PC-3 (cell line): ENCODE results near the gene MAGEA9.
"Not testable (repeated sequence)": the region's sequence is repeated elsewhere in the genome, so short reads cannot be mapped to it uniquely, and the experiment has no call there.

ENCODE experiments used
- CTCF ChIP-seq: fragments of 300-600 bp; sonication (generic); conservative IDR thresholded peaks from 2 replicates; pipeline ENCODE4 v1.5.1; 2017; ENCODE audit warnings: antibody characterized with exemption, low read depth, mild to moderate bottlenecking, low read length
- EZH2phosphoT487 ChIP-seq: fragments of 300-600 bp; sonication (generic); IDR thresholded peaks from 2 replicates; pipeline ENCODE4 v1.6.1; 2018; ENCODE audit warnings: mild to moderate bottlenecking, antibody characterized with exemption, low read length, borderline replicate concordance

DNA sequence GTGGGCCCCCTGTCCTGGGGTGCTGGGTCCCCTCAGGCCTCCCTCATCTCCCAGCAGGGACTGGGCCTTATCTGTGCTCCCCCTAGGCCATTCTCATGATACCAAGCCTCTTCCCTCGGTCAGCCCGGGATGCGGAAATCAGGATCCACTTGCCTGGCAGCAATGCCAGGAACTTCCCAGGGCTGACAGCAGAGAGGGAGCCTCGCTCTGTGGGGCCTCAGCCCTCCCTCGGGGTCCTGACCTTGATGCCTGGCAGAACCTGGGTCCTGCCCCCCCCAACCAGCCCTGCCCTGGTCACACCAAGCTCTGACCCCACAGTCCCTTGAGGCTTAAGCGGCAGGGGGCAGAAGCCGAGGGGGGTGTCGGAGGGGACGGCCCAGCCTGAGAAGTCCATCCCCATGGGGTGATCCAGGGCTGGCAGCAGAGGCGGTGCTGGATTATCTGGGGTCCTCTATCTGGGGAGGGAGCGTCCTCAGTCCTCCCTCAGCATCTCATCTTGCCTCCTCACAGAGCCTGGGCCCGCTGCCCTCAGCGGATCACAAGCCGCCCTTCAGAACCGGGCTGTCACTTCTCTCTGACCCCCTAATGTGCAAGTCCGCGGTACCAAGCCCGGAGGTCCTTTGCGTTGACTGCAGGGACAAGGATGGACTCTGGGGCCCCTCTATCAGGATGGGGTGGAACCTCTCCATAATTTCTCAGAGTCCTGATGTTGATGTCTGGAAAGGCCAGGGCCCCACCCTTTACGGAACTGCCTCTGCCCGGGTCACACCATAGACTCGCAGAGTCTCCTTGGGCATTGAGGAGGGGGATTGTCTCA is 19.7 kb upstream of the MAGEA9 start:
- not testable (repeated sequence) for TF ChIP-seq EZH2phosphoT487, CTCF
